ENCODE measurements around the gene TRIM26.

TRIM26 gene

DNA sequence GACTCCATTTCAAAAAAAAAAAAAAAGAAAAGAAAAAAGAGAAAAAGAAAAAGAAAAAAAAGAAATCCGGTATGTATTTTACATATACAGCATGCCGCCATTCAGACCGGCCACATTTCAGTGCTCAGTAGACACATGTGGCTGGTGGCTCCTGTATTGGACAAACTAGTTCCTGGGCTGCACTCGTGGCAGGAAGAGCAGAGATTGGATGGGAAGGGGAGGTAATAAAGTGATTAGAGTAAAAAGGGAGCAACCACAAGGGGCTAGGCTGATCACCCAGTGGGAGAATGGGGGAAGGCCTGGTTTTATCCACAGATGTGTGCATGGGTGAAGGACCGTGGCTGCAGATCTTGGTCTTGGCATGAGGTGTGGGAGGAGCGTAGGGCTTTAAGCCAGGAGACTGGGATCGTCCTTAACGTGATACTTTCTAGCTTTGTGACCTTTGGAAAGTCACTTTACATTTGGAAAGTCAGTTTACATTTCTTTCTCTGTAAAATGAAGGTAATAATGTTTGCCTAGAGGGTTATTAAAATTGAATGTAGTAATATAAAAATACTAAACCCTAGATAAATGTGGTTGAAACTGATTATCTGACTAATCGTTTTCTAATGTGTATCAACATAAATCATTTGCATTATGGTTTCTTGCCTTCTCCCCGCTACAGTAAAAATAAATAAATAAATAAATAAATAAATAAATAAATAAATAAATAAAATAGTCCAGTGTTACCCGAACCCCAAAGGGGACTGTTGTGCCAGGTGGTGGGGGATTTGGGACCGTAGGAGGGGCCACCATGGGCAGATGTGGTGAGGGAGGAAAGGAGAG, 50.7 kb downstream of the TRIM26 start:
- Histone ChIP-seq H3K9ac (ENCODE audit: low read depth in 1 of 2, low read length in 2 of 2) (peak overlapping the region in 1 of 2 donors; percentile 91), H3K27me3 (ENCODE audit: control insufficient read depth in 2 of 2, insufficient read depth in 2 of 2, low read length in 2 of 2) (no peaks in the 10 kb centered on the region), H3K4me1 (ENCODE audit: control insufficient read depth in 2 of 2, insufficient read depth in 2 of 2, low read length in 2 of 2) (peaks cover 7 to 8% of the 10 kb centered on the region in 2 donors), H3K27ac (ENCODE audit: low read depth in 2 of 2, low read length in 2 of 2) (peak overlapping the region; percentile 92 to 94), H3K36me3 (ENCODE audit: control insufficient read depth in 2 of 2, insufficient read depth in 2 of 2, low read length in 2 of 2) (peaks cover 3% of the 10 kb centered on the region in 2 donors), H3K4me3 (ENCODE audit: low read length in 2 of 2) (peak overlapping the region; percentile 69 to 80), H3K9me3 (ENCODE audit: control insufficient read depth in 2 of 2, low read length in 2 of 2) (no peaks in the 10 kb centered on the region)

DNA sequence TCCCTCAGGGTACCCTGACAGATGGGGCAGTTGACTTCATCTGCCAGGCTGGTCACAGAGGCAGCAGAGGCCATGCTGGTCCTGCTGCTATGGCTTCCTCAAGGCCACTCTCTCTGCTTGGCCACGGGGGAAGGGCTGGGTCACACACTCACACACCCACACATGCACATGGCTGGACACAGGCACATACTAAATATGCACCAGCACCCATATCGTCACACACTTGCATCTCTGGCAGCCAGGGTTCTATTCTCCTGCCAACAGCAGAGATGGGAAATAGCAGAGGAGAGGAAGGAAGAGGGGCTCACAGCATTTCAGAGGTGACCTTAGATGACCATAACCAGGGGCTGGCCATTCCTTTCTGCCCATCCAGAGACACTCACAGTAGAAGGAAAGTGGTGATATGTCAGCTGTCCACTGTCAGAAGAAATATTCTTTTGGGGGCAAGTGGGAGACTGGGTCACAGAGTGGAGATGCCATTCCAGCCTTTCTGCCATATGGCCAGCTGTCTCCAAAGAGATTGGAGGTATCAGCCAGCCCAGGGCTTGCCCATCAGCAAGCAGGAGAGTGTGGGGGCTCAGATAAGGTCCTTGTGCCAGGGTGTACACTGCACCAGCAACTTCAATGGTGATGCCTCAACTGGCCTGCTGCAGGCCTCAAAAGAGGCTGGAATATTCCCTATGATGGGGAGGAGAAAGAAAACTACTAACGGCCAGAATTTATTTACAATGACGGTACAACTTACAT, 52.2 kb downstream of the TRIM26 start, which contains the start of gene TRIM10:
TSS of gene TRIM10 (minus strand) at position 427 of the 747 bp plus-strand sequence. CDS start at position 74, 353 bp downstream.
- H3K36me3 ChIP-seq (ENCODE audit: control insufficient read depth in 2 of 2, insufficient read depth in 2 of 2, low read length in 2 of 2): no peaks in the 10 kb centered on the region
- no peaks in the 10 kb centered on the region for H3K9me3 ChIP-seq (ENCODE audit: control insufficient read depth in 2 of 2, low read length in 2 of 2)
- peak within 1 kb of the TSS in 1 of 2 donors; percentile 92 for H3K27ac ChIP-seq (ENCODE audit: low read depth in 2 of 2, low read length in 2 of 2)
- H3K27me3 ChIP-seq (ENCODE audit: control insufficient read depth in 2 of 2, insufficient read depth in 2 of 2, low read length in 2 of 2): no peaks in the 10 kb centered on the region
- H3K9ac ChIP-seq (ENCODE audit: low read depth in 1 of 2, low read length in 2 of 2): no peak within 1 kb of the TSS
- peaks cover 15% of the 10 kb centered on the region in 2 donors for H3K4me1 ChIP-seq (ENCODE audit: control insufficient read depth in 2 of 2, insufficient read depth in 2 of 2, low read length in 2 of 2)
- no peak within 1 kb of the TSS for H3K4me3 ChIP-seq (ENCODE audit: low read length in 2 of 2)

DNA sequence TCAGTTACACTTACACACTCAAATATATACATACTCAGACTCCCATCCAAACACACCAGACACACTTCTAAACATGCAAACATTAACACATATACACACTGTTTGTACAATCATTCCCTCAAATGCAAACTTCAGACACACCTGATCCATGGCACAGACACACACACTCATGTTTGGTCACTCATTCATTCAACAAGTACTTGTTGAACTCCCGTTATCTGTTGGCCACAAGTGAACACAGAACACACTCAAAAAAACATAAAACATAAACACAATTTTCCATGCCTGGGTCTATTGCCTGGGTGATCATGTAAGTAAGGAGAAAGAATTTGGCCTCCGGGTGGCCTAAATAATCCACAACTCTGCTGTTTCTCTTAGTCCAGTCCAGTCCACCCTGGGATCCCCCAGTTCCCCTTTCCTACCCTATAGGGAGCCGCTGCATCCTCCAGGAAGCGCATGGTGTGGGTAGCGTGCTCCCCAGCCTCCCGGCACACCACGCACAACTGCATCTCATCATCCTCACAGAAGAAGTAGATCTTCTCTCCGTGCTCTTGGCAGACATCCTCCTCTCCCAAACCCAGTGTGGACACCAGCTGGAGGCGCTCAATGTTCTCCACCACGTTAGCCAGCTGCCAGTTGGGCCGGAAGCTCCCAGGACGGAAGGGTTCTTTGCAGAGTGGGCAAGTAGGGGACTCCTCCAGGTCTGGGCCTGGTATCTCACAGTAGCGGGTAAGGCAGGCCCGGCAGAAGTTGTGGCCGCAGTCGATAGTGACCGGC, 53.0 kb downstream of the TRIM26 start:
- Histone ChIP-seq H3K4me3 (ENCODE audit: low read length in 2 of 2) (no peak overlapping the region), H3K27me3 (ENCODE audit: control insufficient read depth in 2 of 2, insufficient read depth in 2 of 2, low read length in 2 of 2) (no peaks in the 10 kb centered on the region)

DNA sequence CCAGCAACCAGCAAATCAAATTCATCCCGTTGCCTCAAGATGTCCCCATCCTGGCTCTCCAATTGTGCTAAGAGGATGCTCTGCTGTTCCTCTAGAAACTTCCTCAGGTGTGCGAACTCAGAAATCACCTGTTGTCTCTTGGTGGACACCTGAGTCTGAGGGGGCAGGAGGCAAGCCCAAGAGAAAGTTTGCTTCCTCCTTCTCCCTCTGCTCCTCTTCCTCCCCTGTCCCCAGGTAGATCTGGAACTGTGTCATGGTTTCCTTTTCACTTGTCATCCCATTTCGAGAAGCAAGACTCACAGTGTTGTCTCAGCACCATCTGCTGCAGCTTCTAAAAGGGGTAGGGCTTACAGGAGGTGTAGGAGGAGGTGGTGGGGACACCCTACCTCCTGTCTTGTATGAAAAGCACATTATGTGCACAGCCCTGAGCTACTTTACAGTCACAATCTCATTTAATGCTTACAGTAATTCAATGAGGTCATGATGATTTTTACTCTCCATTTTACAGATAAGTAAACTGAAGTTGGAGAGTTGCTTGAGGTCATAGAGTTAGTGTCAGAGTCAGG, 54.6 kb downstream of the TRIM26 start:
- no peak overlapping the region for H3K27ac ChIP-seq (ENCODE audit: low read depth in 2 of 2, low read length in 2 of 2)
- no peaks in the 10 kb centered on the region for H3K27me3 ChIP-seq (ENCODE audit: control insufficient read depth in 2 of 2, insufficient read depth in 2 of 2, low read length in 2 of 2)
- H3K9ac ChIP-seq (ENCODE audit: low read depth in 1 of 2, low read length in 2 of 2): no peak overlapping the region
- H3K4me1 ChIP-seq (ENCODE audit: control insufficient read depth in 2 of 2, insufficient read depth in 2 of 2, low read length in 2 of 2): peaks cover 24 to 32% of the 10 kb centered on the region in 2 donors
- H3K4me3 ChIP-seq (ENCODE audit: low read length in 2 of 2): no peak overlapping the region
- no peaks in the 10 kb centered on the region for H3K9me3 ChIP-seq (ENCODE audit: control insufficient read depth in 2 of 2, low read length in 2 of 2)
- H3K36me3 ChIP-seq (ENCODE audit: control insufficient read depth in 2 of 2, insufficient read depth in 2 of 2, low read length in 2 of 2): no peaks in the 10 kb centered on the region

More for the DNA sequence above, 53.0 kb downstream of the TRIM26 start:
- H3K9me3 ChIP-seq (ENCODE audit: control insufficient read depth in 2 of 2, low read length in 2 of 2): no peaks in the 10 kb centered on the region
- peaks cover 18 to 20% of the 10 kb centered on the region in 2 donors for H3K4me1 ChIP-seq (ENCODE audit: control insufficient read depth in 2 of 2, insufficient read depth in 2 of 2, low read length in 2 of 2)
- no peak overlapping the region for H3K27ac ChIP-seq (ENCODE audit: low read depth in 2 of 2, low read length in 2 of 2)
- no peak overlapping the region for H3K9ac ChIP-seq (ENCODE audit: low read depth in 1 of 2, low read length in 2 of 2)
- no peaks in the 10 kb centered on the region for H3K36me3 ChIP-seq (ENCODE audit: control insufficient read depth in 2 of 2, insufficient read depth in 2 of 2, low read length in 2 of 2)

DNA sequence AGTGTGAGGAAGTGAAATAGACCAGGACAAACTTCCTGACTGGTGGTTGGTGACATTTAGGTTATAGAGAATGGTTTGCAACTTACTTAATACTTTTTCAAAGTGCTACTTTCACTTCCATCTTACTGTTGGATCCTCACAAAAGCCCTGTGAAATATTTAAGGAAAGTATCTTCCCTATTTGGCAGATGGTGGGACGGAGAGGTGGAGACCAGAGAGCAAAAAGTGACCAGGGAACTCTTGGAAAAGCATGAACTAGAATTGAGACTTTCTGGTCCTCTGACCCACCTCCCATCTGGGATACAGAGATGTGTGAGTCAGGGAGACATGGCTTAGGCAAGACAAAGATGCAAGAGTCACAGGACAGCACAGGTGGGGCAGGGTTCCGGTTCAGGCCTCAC, 55.2 kb downstream of the TRIM26 start:
- no peak overlapping the region for H3K4me3 ChIP-seq (ENCODE audit: low read length in 2 of 2)
- H3K4me1 ChIP-seq (ENCODE audit: control insufficient read depth in 2 of 2, insufficient read depth in 2 of 2, low read length in 2 of 2): peaks cover 24 to 32% of the 10 kb centered on the region in 2 donors
- no peaks in the 10 kb centered on the region for H3K9me3 ChIP-seq (ENCODE audit: control insufficient read depth in 2 of 2, low read length in 2 of 2)
- no peak overlapping the region for H3K27ac ChIP-seq (ENCODE audit: low read depth in 2 of 2, low read length in 2 of 2)
- H3K27me3 ChIP-seq (ENCODE audit: control insufficient read depth in 2 of 2, insufficient read depth in 2 of 2, low read length in 2 of 2): no peaks in the 10 kb centered on the region
- H3K36me3 ChIP-seq (ENCODE audit: control insufficient read depth in 2 of 2, insufficient read depth in 2 of 2, low read length in 2 of 2): no peaks in the 10 kb centered on the region
- no peak overlapping the region for H3K9ac ChIP-seq (ENCODE audit: low read depth in 1 of 2, low read length in 2 of 2)

DNA sequence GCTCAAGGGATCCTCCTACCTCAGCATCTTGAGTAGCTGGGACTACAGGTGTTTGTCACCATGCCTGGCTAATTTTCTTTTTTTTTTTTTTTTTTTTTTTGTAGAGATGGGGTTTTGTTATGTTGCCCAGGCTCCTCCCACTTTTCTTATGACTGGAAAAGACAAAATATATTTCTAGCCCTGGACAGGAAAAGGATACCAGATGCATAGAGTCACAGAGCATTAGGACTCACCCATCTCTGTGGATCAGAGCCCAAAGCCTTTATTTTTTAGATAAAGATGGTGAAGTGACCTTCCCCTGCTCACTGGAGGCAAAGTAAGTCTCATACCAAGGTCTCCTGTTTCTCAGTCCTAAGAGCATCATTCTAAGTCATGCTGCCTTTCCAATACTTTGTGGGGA, 55.6 kb downstream of the TRIM26 start:
- Histone ChIP-seq H3K4me1 (ENCODE audit: control insufficient read depth in 2 of 2, insufficient read depth in 2 of 2, low read length in 2 of 2) (peaks cover 27 to 32% of the 10 kb centered on the region in 2 donors), H3K36me3 (ENCODE audit: control insufficient read depth in 2 of 2, insufficient read depth in 2 of 2, low read length in 2 of 2) (no peaks in the 10 kb centered on the region), H3K27ac (ENCODE audit: low read depth in 2 of 2, low read length in 2 of 2) (no peak overlapping the region), H3K9me3 (ENCODE audit: control insufficient read depth in 2 of 2, low read length in 2 of 2) (no peaks in the 10 kb centered on the region), H3K27me3 (ENCODE audit: control insufficient read depth in 2 of 2, insufficient read depth in 2 of 2, low read length in 2 of 2) (no peaks in the 10 kb centered on the region), H3K9ac (ENCODE audit: low read depth in 1 of 2, low read length in 2 of 2) (no peak overlapping the region), H3K4me3 (ENCODE audit: low read length in 2 of 2) (no peak overlapping the region)

DNA sequence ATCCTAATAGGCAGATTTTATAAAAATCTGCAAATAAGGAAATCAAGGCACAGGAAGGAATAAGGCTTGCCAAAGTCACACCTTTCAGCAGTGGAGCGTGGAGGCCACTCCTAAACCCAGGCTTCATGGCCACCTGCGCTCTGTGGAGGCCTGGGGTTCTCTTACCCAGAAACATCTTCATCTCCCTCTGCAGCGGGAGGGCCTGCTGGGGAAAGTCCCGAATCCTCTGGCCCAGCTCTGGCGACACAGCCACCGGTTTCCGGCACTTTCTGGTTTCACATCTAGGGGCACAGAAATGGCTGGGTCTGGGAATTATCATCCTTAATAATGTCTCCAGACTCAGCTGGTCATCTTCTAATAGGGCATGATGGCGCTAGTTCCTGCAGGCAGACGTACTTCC, 56.4 kb downstream of the TRIM26 start:
- Histone ChIP-seq H3K9ac (ENCODE audit: low read depth in 1 of 2, low read length in 2 of 2) (peak overlapping the region in 1 of 2 donors; percentile 17), H3K36me3 (ENCODE audit: control insufficient read depth in 2 of 2, insufficient read depth in 2 of 2, low read length in 2 of 2) (no peaks in the 10 kb centered on the region), H3K4me1 (ENCODE audit: control insufficient read depth in 2 of 2, insufficient read depth in 2 of 2, low read length in 2 of 2) (peaks cover 25 to 34% of the 10 kb centered on the region in 2 donors), H3K9me3 (ENCODE audit: control insufficient read depth in 2 of 2, low read length in 2 of 2) (no peaks in the 10 kb centered on the region), H3K27me3 (ENCODE audit: control insufficient read depth in 2 of 2, insufficient read depth in 2 of 2, low read length in 2 of 2) (no peaks in the 10 kb centered on the region), H3K27ac (ENCODE audit: low read depth in 2 of 2, low read length in 2 of 2) (peak overlapping the region; percentile 66 to 83), H3K4me3 (ENCODE audit: low read length in 2 of 2) (no peak overlapping the region)

DNA sequence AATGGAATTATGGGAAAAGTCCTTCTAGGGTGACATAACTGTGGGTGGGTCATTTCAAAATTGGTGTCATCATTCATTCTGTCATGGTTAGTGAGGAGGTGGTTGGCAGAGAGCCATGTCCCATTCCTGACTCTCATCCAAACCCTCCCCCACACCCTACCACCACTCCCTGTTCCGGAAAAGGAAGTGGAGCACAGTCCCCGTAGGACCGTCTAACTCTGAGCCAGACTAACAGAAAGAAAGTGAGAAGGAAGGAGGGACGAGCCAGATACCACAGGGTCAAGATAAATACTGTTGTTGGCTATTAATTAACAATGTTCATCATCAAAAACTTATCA, 57.0 kb downstream of the TRIM26 start:
- H3K27ac ChIP-seq (ENCODE audit: low read depth in 2 of 2, low read length in 2 of 2): peak overlapping the region; percentile 83 to 86
- H3K9me3 ChIP-seq (ENCODE audit: control insufficient read depth in 2 of 2, low read length in 2 of 2): no peaks in the 10 kb centered on the region
- no peak overlapping the region for H3K4me3 ChIP-seq (ENCODE audit: low read length in 2 of 2)
- H3K27me3 ChIP-seq (ENCODE audit: control insufficient read depth in 2 of 2, insufficient read depth in 2 of 2, low read length in 2 of 2): no peaks in the 10 kb centered on the region
- H3K36me3 ChIP-seq (ENCODE audit: control insufficient read depth in 2 of 2, insufficient read depth in 2 of 2, low read length in 2 of 2): no peaks in the 10 kb centered on the region
- peaks cover 25 to 34% of the 10 kb centered on the region in 2 donors for H3K4me1 ChIP-seq (ENCODE audit: control insufficient read depth in 2 of 2, insufficient read depth in 2 of 2, low read length in 2 of 2)
- H3K9ac ChIP-seq (ENCODE audit: low read depth in 1 of 2, low read length in 2 of 2): peak overlapping the region in 1 of 2 donors; percentile 17

DNA sequence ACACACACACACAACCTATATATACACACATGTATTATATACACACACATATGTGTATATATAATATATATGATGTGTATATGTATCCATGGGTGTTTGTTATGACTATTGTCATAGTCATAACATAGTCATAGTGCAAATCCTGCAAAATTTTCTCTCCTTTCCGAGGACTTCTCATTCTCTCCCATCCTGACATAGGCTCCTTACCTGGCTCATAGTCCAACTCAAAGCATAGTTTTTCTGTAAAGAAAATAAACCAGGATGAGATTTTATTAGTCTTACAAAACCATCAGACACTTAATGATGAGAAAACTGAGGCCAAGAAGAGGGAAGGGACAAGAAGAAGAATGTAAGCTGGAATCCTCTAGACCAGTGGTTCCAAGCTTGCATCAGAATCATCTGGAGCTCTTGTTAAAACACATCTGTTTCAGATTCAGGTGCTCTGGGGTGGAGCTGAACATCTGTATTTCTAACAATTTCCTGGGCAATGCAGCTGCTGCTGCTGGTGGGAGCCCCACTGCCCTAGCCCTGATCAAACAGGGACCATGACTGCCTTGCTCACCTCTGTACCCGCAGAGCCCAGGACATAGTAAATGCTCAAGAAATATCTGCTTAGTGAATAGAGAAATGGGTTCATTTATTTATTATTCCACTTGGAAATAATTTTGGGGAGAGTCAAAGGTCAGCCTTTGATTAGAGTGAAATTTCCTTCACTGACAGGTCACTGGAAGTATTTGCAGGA, 57.5 kb downstream of the TRIM26 start:
- Histone ChIP-seq H3K27ac (ENCODE audit: low read depth in 2 of 2, low read length in 2 of 2) (peak overlapping the region; percentile 83 to 86), H3K27me3 (ENCODE audit: control insufficient read depth in 2 of 2, insufficient read depth in 2 of 2, low read length in 2 of 2) (no peaks in the 10 kb centered on the region), H3K4me1 (ENCODE audit: control insufficient read depth in 2 of 2, insufficient read depth in 2 of 2, low read length in 2 of 2) (peaks cover 25 to 34% of the 10 kb centered on the region in 2 donors)

More for the DNA sequence above, 57.5 kb downstream of the TRIM26 start:
- H3K9me3 ChIP-seq (ENCODE audit: control insufficient read depth in 2 of 2, low read length in 2 of 2): no peaks in the 10 kb centered on the region
- no peak overlapping the region for H3K4me3 ChIP-seq (ENCODE audit: low read length in 2 of 2)
- H3K9ac ChIP-seq (ENCODE audit: low read depth in 1 of 2, low read length in 2 of 2): peak overlapping the region in 1 of 2 donors; percentile 13
- no peaks in the 10 kb centered on the region for H3K36me3 ChIP-seq (ENCODE audit: control insufficient read depth in 2 of 2, insufficient read depth in 2 of 2, low read length in 2 of 2)

Measured in mucosa of rectum (tissue), 2 donors.